Left ventricle myocardium inferior (tissue), 1 donor: ENCODE measurements around the gene FRMD4A. TPM values are rescaled to one million over a fixed set of nuclear protein-coding genes. Genes with fewer than 3 reads are reported as not detected.

ENCODE experiments used
- DNase-seq: peaks from one replicate; pipeline ENCODE4 v3.0.0-alpha.2; 2020
- H3K27ac ChIP-seq: fragments of 200-600 bp; replicated peaks from 2 replicates; pipeline ENCODE4 v1.8.0; 2021
- H3K27me3 ChIP-seq: fragments of 200-600 bp; 2 replicates; pipeline ENCODE4 v1.8.0; 2021; ENCODE audit warnings: low read depth
- H3K36me3 ChIP-seq: fragments of 200-600 bp; 2 replicates; pipeline ENCODE4 v1.8.0; 2021
- H3K4me1 ChIP-seq: fragments of 200-600 bp; 2 replicates; pipeline ENCODE4 v1.8.0; 2021
- H3K4me3 ChIP-seq: fragments of 200-600 bp; 2 replicates; pipeline ENCODE4 v1.8.0; 2021; ENCODE audit warnings: mild to moderate bottlenecking, moderate library complexity
- H3K9me3 ChIP-seq: fragments of 200-600 bp; replicated peaks from 2 replicates; pipeline ENCODE4 v1.8.0; 2021
- intact Hi-C: fragments of 100-400 bp; cut with micrococcal nuclease; formaldehyde crosslinking; loops from one replicate; pipeline ENCODE4 v1.11.0; 2022
- total RNA-seq: library from RNA; stranded (reverse); fragmentation: NEBNext Ultra II Directional; extraction: Animal tissue kit (Norgen Biotek cat#: 25700); gene quantifications from one replicate; pipeline ENCODE4 v1.2.1, GENCODE V29; 2021
- TF ChIP-seq, protein P1 (sequence below): fragments of 200-600 bp; IDR thresholded peaks from 2 replicates; pipeline ENCODE4 v1.8.0; 2021; ENCODE audit warnings: antibody characterized with exemption, mild to moderate bottlenecking, borderline replicate concordance
- donor health status: DM: no; HTN: yes; CAD: no; lungs with severe emphysema.

Gene FRMD4A
- total RNA-seq, 1 donor from 2014 or later = 26.1 TPM

DNA sequence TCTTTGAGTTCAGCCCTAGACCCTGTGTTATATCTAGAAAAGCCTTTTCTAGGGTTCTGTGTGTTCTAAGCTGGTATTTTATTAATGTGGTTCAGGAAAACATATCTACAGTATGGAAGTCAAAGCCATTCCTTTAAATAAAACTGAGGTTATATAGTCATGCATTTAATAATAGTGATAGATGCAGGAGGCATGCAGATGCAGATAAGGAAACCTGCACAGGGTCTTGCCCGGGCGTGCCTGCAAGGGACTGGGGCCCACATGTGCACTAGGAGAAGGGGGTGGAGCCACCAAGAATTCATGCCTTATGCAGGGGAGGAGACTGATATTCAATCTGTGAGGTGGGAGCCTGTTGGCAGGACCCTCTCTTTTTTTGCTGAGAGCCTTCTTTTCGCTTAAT is 572.4 kb downstream of the FRMD4A start:
- H3K27ac ChIP-seq = peak overlapping the region; percentile 63
- no peaks in the 10 kb centered on the region for H3K36me3 ChIP-seq
- H3K4me3 ChIP-seq = no peak overlapping the region
- no peak for DNase-seq
- intact Hi-C loops = no loop called here
- H3K4me1 ChIP-seq = peaks cover 25% of the 10 kb centered on the region
- H3K9me3 ChIP-seq = no peaks in the 10 kb centered on the region
- TF ChIP-seq, protein P1, sequence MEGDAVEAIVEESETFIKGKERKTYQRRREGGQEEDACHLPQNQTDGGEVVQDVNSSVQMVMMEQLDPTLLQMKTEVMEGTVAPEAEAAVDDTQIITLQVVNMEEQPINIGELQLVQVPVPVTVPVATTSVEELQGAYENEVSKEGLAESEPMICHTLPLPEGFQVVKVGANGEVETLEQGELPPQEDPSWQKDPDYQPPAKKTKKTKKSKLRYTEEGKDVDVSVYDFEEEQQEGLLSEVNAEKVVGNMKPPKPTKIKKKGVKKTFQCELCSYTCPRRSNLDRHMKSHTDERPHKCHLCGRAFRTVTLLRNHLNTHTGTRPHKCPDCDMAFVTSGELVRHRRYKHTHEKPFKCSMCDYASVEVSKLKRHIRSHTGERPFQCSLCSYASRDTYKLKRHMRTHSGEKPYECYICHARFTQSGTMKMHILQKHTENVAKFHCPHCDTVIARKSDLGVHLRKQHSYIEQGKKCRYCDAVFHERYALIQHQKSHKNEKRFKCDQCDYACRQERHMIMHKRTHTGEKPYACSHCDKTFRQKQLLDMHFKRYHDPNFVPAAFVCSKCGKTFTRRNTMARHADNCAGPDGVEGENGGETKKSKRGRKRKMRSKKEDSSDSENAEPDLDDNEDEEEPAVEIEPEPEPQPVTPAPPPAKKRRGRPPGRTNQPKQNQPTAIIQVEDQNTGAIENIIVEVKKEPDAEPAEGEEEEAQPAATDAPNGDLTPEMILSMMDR = no peak
- H3K27me3 ChIP-seq = no peaks in the 10 kb centered on the region

DNA sequence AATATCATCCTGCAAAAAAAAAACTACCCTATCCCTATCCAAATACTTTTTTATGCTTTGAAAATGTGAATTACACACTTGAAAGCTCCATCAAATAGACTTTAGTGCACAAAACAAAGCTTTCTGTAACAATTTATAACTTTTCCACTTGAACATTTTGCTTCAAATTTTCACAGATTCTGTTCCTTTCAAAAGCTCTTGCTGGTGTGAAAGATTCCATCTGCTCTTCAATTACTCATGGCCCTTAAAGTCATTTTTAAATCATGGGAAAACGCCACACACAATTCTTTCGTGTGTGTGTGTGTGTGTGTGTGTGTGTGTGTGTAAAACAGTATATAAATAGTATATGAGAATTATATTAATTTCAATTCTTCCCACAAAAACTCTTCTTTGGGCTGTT is 576.4 kb downstream of the FRMD4A start:
- Histone ChIP-seq H3K36me3 (no peaks in the 10 kb centered on the region), H3K4me1 (peaks cover 25% of the 10 kb centered on the region), H3K27me3 (no peaks in the 10 kb centered on the region), H3K27ac (no peak overlapping the region), H3K4me3 (no peak overlapping the region), H3K9me3 (no peaks in the 10 kb centered on the region)
- intact Hi-C loops = no loop called here
- DNase-seq = no peak
- TF ChIP-seq, protein P1 = no peak

DNA sequence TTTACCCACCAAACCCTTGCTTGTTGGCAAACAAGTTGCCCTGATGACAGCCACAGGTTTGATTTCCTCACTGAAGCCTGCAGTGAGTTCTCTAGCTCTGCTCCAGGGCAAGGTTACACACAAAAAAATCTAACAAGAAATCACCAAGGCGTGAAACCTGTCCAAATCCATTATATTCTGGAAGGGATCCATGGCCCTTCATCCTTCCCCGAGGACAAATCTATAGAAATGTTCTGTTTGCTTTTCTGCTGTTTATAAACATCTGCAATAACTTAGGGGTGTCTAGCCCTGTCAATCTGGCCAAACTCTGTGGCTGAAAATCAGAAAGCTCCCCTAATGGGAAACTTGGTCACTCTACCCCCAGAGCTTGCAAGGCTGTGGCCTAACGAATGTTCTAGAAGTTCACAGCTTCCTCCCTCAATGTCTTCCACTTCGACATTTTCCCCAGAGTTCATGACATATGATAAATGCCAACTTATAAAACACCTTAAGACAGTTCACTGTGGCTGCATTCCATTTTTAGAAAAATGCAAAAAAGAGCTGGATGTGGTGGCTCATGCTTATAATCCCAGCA is 579.4 kb downstream of the FRMD4A start:
- TF ChIP-seq, protein P1 = no peak
- H3K4me1 ChIP-seq = no peaks in the 10 kb centered on the region
- DNase-seq = no peak
- H3K9me3 ChIP-seq = no peaks in the 10 kb centered on the region
- no peaks in the 10 kb centered on the region for H3K27me3 ChIP-seq
- no peak overlapping the region for H3K4me3 ChIP-seq
- no peak overlapping the region for H3K27ac ChIP-seq
- intact Hi-C loops = no loop called here
- H3K36me3 ChIP-seq = peaks cover 2% of the 10 kb centered on the region

DNA sequence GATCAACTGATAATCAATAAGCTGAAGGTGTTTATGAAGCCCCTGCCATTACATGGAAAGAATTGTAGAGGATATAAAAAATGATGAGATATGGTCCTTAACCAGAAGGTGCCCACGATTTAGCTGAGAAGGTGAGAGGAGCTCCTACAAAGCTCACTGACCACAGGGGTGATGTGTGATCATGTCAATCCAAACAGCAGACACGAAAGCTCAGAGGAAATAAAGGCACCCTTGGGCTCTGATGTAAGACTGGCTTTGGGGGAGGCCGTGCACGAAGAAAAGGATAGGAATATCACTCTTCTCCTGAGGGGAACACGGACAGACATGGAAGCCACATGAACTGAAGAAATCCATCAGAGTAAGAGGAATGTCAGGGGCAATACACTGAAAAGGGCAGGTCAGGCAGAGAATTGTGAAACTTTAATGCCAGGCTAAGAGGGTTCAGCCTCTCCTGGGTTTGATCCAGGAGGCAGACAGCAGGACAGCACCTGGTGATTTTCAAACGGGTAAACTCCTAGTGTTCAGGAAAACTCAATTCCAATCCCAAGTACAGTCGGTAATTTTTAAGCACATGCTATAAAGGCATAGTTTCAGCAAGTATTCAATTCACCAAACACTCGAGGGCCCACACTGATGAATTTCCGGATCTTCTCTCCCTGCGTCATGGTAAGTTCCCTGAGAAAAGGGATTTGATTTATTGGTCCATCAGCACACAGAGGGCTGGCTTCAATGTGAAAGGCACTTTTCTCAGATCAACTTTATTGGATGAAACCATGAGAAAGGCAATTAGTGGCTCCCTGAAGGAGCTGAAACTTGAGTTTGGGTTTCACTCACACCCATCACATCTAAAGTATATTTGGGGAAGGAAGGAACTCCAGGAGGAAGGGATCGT is 580.2 kb downstream of the FRMD4A start:
- TF ChIP-seq, protein P1 = no peak
- H3K27me3 ChIP-seq = no peaks in the 10 kb centered on the region
- no peak for DNase-seq
- no peak overlapping the region for H3K4me3 ChIP-seq
- no peaks in the 10 kb centered on the region for H3K4me1 ChIP-seq
- H3K9me3 ChIP-seq = no peaks in the 10 kb centered on the region
- H3K27ac ChIP-seq = no peak overlapping the region
- intact Hi-C loops = no loop called here
- peaks cover 5% of the 10 kb centered on the region for H3K36me3 ChIP-seq

DNA sequence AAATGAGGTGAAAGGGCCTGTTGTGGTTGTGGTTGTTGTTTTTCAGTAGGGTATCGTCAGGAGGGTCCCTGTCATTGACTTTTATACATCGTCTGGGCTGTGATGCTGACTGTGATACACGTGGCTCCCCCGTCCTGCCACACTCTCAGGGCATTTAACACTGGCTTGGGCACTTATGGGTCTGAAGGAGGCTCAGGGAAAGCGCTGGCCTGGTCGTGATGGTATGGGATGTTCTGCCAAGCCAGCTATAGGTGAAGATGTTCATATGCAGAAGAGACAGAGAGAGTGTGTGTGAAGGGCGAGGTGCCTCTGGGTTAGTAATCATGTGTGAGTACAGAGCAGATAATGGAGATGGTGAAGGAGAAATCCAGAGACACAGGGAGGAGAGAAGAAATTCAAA is 585.5 kb downstream of the FRMD4A start:
- Histone ChIP-seq H3K4me1 (peaks cover 12% of the 10 kb centered on the region), H3K27ac (no peak overlapping the region), H3K4me3 (no peak overlapping the region), H3K27me3 (no peaks in the 10 kb centered on the region), H3K36me3 (peaks cover 12% of the 10 kb centered on the region), H3K9me3 (no peaks in the 10 kb centered on the region)
- intact Hi-C loops = no loop called here
- DNase-seq = no peak
- TF ChIP-seq, protein P1 = no peak
